Suprapubic skin (tissue), 4 donors: ENCODE measurements around the gene PPP2R3B. TPM values are rescaled to one million over a fixed set of nuclear protein-coding genes. Genes with fewer than 3 reads are reported as not detected.
"Not testable (repeated sequence)": the region's sequence is repeated elsewhere in the genome, so short reads cannot be mapped to it uniquely, and the experiment has no call there.

Source experiments
- DNase-seq, 2 donors: peaks; one replicate each; pipeline ENCODE4 v3.0.0-alpha.2; 2019; ENCODE audit warnings: low spot score in 2 of 2
- H3K27ac ChIP-seq: fragments of 200-600 bp; sonication (generic); one replicate; pipeline ENCODE4 v1.5.1; 2019
- H3K27me3 ChIP-seq: fragments of 200-600 bp; sonication (generic); one replicate; pipeline ENCODE4 v1.5.1; 2019
- H3K36me3 ChIP-seq: fragments of 200-600 bp; sonication (generic); one replicate; pipeline ENCODE4 v1.5.1; 2019
- H3K4me1 ChIP-seq: fragments of 200-600 bp; sonication (generic); one replicate; pipeline ENCODE4 v1.5.1; 2019
- H3K4me3 ChIP-seq: fragments of 200-600 bp; sonication (generic); one replicate; pipeline ENCODE4 v1.5.1; 2019; ENCODE audit warnings: mild to moderate bottlenecking
- H3K9me3 ChIP-seq: fragments of 200-600 bp; sonication (generic); one replicate; pipeline ENCODE4 v1.5.1; 2019
- EP300 ChIP-seq: sonication (generic); formaldehyde crosslinking; IDR thresholded peaks from one replicate; pipeline ENCODE4 v1.6.1; 2017; ENCODE audit warnings: antibody characterized with exemption
- POLR2A ChIP-seq, 2 donors: fragments of 450-650 bp; IDR thresholded peaks; one replicate each; pipeline ENCODE4 v1.6.1; 2017; ENCODE audit warnings: antibody characterized with exemption in 2 of 2, mild to moderate bottlenecking in 2 of 2, moderate library complexity in 2 of 2
- POLR2AphosphoS5 ChIP-seq, 3 donors: sonication (generic); formaldehyde crosslinking; IDR thresholded peaks; one replicate each; pipeline ENCODE4 v1.6.1; 2017; ENCODE audit warnings: antibody characterized with exemption in 3 of 3
- WGBS: methylation state at CpG from one replicate; pipeline ENCODE4 v1.1.5; 2018; 5-methylcytosine and 5-hydroxymethylcytosine counted together
- total RNA-seq, 4 donors: library from RNA; depleted of rRNA; stranded (reverse); fragments of >200 nt; gene quantifications; one replicate each; pipeline ENCODE4 v1.1.0, GENCODE V29; 2016
- TF ChIP-seq, protein P1 (sequence below), 2 donors: fragments of 200-600 bp in 1 of 2; fragments of 450-650 bp in 1 of 2; sonication (generic) in 1 of 2; IDR thresholded peaks; one replicate each; pipeline ENCODE4 v1.5.1; 2016 to 2019; ENCODE audit warnings: antibody characterized with exemption in 2 of 2, mild to moderate bottlenecking in 1 of 2, moderate library complexity in 1 of 2

PPP2R3B gene
- total RNA-seq, 4 donors from 2014 or later: 31.8 to 79.6 (median 47.1) TPM

DNA sequence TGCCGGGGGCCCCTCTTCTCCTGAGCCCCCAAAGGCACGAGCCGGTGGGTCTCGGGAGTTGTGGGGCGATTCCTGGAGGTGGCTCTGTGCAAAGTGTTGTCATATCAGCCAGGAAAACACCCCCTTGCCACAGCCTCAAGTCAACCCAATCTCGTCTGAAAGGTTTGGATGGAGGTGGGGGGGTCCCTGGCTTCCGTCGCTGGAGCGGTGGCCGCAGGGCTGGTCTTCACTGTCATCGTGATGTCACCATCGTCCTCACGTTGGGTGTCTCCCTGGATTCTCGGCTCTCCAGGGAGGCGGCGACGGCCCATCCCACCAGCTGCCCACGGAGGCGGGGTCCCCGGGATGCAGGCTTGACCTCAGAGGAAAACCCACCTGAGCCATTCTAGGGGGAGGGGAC lies 38.3 kb upstream of the PPP2R3B start:
- 84% methylated on average over 6 of the region's 20 CpGs for WGBS

DNA sequence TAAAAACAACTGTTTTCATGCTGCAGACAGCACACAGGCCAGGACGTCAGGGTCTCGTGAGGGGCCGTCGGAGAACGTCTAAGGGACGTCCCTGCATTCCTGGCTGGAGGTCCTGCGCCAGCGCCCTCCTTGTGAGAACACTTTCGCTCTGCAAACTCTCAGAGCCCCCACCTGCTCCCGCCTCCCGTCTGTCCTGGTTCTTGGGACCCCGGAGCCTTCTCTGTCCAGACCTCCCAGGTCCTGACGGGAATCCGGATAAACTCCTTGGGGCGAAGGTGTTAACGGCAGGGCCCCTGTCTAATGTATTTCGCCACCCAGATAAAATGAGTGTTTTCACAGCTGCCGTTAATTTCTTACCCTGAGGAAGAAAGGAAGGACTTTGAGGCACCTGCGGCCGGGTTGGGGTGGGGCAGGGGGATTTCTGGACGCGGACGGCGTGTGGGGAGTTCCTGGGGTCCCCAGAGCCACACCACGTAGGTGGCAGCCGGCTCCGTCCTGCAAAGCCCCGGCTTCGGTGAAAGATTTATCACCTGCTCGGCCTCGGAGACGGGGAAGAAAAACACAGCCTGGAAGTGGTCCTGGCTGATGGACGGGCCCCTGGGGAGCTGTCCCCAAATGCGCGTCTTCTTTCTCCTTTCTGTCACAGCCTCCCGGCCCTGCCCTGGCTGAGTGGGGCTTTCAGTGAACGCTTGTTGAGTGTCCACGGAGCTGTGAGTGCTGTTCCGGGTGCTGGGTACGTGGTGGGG lies 35.1 kb upstream of the PPP2R3B start:
- no peak for TF ChIP-seq POLR2A (IDR thresholded peaks at IDR 0.05)
- TF ChIP-seq EP300: no peak
- H3K9me3 ChIP-seq: no peaks in the 10 kb centered on the region
- no peak for DNase-seq
- 46% methylated on average over 23 of the region's 40 CpGs for WGBS
- H3K27me3 ChIP-seq: peaks cover 2% of the 10 kb centered on the region
- H3K4me3 ChIP-seq: no peak overlapping the region
- no peak overlapping the region for H3K27ac ChIP-seq
- H3K4me1 ChIP-seq: no peaks in the 10 kb centered on the region
- H3K36me3 ChIP-seq: no peaks in the 10 kb centered on the region

More for the DNA sequence above, 38.3 kb upstream of the PPP2R3B start:
- H3K27ac ChIP-seq: no peak overlapping the region
- no peaks in the 10 kb centered on the region for H3K36me3 ChIP-seq
- DNase-seq: no peak
- H3K4me1 ChIP-seq: peaks cover 6% of the 10 kb centered on the region
- no peaks in the 10 kb centered on the region for H3K9me3 ChIP-seq
- no peak overlapping the region for H3K4me3 ChIP-seq
- H3K27me3 ChIP-seq: peaks cover 26% of the 10 kb centered on the region
- TF ChIP-seq, protein P1, sequence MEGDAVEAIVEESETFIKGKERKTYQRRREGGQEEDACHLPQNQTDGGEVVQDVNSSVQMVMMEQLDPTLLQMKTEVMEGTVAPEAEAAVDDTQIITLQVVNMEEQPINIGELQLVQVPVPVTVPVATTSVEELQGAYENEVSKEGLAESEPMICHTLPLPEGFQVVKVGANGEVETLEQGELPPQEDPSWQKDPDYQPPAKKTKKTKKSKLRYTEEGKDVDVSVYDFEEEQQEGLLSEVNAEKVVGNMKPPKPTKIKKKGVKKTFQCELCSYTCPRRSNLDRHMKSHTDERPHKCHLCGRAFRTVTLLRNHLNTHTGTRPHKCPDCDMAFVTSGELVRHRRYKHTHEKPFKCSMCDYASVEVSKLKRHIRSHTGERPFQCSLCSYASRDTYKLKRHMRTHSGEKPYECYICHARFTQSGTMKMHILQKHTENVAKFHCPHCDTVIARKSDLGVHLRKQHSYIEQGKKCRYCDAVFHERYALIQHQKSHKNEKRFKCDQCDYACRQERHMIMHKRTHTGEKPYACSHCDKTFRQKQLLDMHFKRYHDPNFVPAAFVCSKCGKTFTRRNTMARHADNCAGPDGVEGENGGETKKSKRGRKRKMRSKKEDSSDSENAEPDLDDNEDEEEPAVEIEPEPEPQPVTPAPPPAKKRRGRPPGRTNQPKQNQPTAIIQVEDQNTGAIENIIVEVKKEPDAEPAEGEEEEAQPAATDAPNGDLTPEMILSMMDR (IDR thresholded peaks at IDR 0.05): no peak
- no peak for TF ChIP-seq EP300
- TF ChIP-seq POLR2A (IDR thresholded peaks at IDR 0.05): no peak
- no peak for TF ChIP-seq POLR2AphosphoS5 (IDR thresholded peaks at IDR 0.05)

DNA sequence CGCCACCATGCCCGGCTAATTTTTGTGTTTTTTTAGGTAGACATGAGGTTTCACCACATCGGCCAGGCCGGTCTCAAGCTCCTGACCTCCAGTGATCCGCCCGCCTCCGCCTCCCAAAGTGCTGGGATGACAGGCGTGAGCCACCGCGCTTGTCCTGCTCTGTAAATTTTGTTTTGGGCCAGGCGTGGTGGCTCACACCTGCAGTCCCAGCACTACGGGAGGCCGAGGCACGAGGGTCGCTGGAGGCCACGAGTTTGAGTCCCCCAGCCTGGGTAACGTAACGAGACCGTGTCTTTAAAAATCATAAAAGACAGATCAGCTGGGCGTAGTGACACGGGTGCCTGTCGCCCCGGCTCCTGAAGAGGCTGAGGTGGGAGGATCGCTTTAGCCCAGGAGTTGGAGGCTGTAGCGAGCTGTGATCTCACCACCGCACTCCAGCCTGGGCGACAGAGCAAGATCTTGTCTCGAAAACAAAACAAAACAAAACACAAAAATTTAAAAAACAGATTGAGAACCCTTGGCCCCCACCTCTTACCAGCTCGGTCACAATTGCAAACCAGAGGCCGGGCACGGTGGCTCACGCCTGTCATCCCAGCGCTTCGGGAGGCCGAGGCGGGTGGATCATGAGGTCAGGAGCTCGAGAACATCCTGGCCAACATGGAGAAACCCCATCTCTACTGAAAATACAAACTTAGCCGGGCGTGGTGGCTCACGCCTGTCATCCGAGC lies 34.0 kb upstream of the PPP2R3B start:
- Histone ChIP-seq H3K9me3 (no peaks in the 10 kb centered on the region), H3K27ac (no peak overlapping the region), H3K27me3 (peaks cover 2% of the 10 kb centered on the region), H3K4me1 (no peaks in the 10 kb centered on the region), H3K4me3 (no peak overlapping the region), H3K36me3 (no peaks in the 10 kb centered on the region)
- no peak for DNase-seq
- 90% methylated on average over 37 of the region's 41 CpGs for WGBS
- TF ChIP-seq POLR2A (IDR thresholded peaks at IDR 0.05) (no peak), EP300 (no peak), POLR2AphosphoS5 (IDR thresholded peaks at IDR 0.05) (no peak)
- TF ChIP-seq, protein P1 (IDR thresholded peaks at IDR 0.05): no peak

DNA sequence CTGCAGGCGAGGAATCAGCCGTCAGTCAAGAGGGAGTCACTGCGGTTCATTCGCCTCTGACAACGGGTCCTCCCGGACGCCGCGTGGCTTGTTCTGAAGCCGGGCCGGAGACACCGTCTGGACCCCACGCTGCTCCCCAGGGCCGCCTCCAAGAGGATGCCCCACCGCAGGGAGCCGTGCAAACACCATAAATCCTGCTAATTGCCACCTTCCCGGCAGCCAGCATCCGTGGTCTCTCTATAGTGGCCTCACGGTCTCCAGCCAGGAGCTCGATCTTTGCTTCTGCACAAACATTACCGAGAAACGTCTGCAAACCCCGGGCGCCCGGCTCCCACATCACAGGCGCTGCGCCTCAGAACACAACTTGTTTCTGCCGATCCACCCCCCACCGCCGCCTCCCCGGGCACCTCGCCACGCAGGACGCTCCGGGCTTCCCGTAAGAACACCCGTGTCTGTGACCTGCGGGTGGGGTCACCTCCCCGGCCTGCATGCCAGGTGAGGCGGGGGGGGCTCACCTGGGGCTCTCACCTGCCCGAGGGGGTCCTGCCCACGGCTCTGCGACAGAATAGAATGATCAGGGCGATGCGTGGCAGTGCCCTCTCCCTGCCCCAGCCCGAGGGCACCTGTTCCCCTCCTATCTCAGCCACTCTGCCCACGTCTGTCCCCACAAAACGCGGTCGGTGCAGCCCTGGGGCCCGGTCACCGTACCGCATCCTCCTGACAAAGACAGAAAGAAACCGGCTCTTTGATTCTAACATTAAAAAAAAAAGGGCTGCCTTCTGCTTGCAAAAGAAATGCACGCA lies 32.4 kb upstream of the PPP2R3B start:
- DNase-seq: no peak
- Histone ChIP-seq H3K9me3 (no peaks in the 10 kb centered on the region), H3K4me3 (no peak overlapping the region), H3K27me3 (peaks cover 2% of the 10 kb centered on the region), H3K4me1 (no peaks in the 10 kb centered on the region), H3K27ac (no peak overlapping the region), H3K36me3 (no peaks in the 10 kb centered on the region)
- TF ChIP-seq EP300 (no peak), POLR2A (IDR thresholded peaks at IDR 0.05) (no peak)
- 83% methylated on average over 36 of the region's 55 CpGs for WGBS

DNA sequence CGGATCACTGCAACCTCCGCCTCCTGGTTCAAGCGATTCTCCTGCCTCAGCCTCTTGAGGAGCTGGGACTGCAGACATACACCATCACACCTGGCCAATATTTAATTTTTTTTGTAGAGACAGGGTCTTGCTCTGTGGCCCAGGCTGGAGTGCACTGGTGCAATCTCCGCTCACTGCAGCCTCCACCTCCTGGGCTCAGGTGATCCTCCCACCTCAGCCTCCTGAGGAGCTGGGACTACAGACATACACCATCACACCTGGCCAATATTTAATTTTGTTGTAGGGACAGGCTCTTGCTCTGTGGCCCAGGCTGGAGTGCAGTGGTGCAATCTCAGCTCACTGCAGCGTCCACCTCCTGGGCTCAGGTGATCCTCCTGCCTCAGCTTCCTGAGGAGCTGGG lies 28.8 kb upstream of the PPP2R3B start:
- H3K27ac ChIP-seq, H3K36me3 ChIP-seq, DNase-seq, H3K27me3 ChIP-seq, H3K4me3 ChIP-seq, H3K4me1 ChIP-seq, H3K9me3 ChIP-seq: not testable (repeated sequence)
- WGBS: 86% methylated on average over 5 of the region's 5 CpGs

DNA sequence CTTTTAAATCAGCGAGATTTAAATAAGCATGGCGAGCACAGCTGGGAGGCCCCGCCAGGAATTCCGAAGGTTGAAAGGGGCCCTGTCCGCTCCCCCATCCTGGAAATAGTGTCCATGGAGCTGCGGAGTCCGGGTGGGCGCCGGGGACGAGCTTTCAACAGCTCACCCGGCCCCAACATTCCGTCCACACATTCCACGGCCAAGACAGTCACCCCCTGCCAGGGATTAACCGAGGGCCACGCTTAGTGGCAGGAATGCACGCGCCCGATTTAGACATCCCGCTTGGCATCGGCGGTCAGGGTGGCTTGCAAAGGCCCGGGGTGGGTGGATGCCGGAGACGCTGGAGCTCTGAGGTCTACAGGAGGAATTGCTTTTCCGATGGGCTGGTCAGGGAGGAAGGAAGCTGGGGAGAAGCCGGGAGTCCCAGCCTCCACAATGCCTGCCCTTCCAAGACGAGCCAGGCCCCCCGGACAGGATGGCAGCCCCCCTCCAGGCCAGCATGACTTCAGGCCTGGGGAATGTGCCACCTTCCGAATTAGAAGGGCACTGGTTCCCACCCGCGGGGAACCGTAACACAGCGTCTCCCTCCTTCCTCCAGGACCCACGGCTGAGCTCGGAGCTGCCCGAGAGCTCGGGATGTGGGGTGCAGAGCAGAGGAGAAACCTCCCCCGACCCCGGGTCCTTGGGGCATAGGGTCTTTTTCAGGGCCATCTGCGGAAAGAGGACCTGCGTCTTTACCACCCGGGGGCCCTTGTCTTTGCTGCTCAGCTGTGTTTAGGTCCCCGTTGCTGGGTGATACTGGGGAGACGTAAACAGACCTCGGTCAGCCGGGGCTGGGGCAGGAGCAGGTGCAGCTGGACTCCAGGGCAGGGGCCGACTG lies 26.9 kb upstream of the PPP2R3B start:
- H3K9me3 ChIP-seq: no peaks in the 10 kb centered on the region
- H3K36me3 ChIP-seq: no peaks in the 10 kb centered on the region
- H3K4me1 ChIP-seq: no peaks in the 10 kb centered on the region
- peak overlapping the region; percentile 7 for H3K4me3 ChIP-seq
- DNase-seq: no peak
- H3K27ac ChIP-seq: no peak overlapping the region
- H3K27me3 ChIP-seq: peaks cover 9% of the 10 kb centered on the region
- WGBS: 38% methylated on average over 30 of the region's 47 CpGs
- TF ChIP-seq POLR2AphosphoS5 (IDR thresholded peaks at IDR 0.05) (no peak), POLR2A (IDR thresholded peaks at IDR 0.05) (no peak), EP300 (no peak)
- TF ChIP-seq, protein P1 (IDR thresholded peaks at IDR 0.05): no peak
